Uterus (tissue), 4 donors: ENCODE measurements around the gene ARL10. TPM values are rescaled to one million over a fixed set of nuclear protein-coding genes. Genes with fewer than 3 reads are reported as not detected.
A peak's percentile ranks its signal among the peaks of the same experiment; 100 is the strongest.

Experiments
- DNase-seq, 2 donors: peaks; one replicate each; pipeline ENCODE4 v3.0.0-alpha.2; 2019 to 2020
- H3K27ac ChIP-seq, 2 donors: fragments of 200-600 bp; sonication (generic); 1 replicate in 1 of 2; 2 replicates in 1 of 2; pipeline ENCODE4 v1.5.1; 2016 to 2018
- H3K27me3 ChIP-seq, 2 donors: fragments of 200-600 bp; sonication (generic); one replicate each; pipeline ENCODE4 v1.5.1; 2018 to 2019; ENCODE audit warnings: control low read depth in 1 of 2
- H3K36me3 ChIP-seq, 2 donors: fragments of 200-600 bp; sonication (generic); one replicate each; pipeline ENCODE4 v1.5.1; 2019; ENCODE audit warnings: control low read depth in 1 of 2
- H3K4me1 ChIP-seq, 2 donors: fragments of 200-600 bp; sonication (generic); one replicate each; pipeline ENCODE4 v1.5.1; 2018 to 2019; ENCODE audit warnings: control low read depth in 1 of 2
- H3K4me3 ChIP-seq, 2 donors: fragments of 200-600 bp; sonication (generic); 1 replicate in 1 of 2; 2 replicates in 1 of 2; pipeline ENCODE4 v1.5.1; 2018 to 2019; ENCODE audit warnings: mild to moderate bottlenecking in 1 of 2
- H3K9me3 ChIP-seq, 2 donors: fragments of 200-600 bp; sonication (generic); one replicate each; pipeline ENCODE4 v1.5.1; 2019; ENCODE audit warnings: control low read depth in 1 of 2
- CTCF ChIP-seq, 4 experiments: fragments of 200-600 bp in 2 of 4; fragments of 450-650 bp in 2 of 4; sonication (generic) in 2 of 4; IDR thresholded peaks; one replicate each; pipeline ENCODE4 v1.5.1; 2016 to 2019; ENCODE audit warnings: antibody characterized with exemption in 4 of 4, mild to moderate bottlenecking in 2 of 4, moderate library complexity in 1 of 4
- POLR2A ChIP-seq, 2 donors: fragments of 450-650 bp; IDR thresholded peaks; one replicate each; pipeline ENCODE4 v1.6.1; 2016; ENCODE audit warnings: antibody characterized with exemption in 2 of 2, mild to moderate bottlenecking in 1 of 2, moderate library complexity in 1 of 2
- intact Hi-C: fragments of 100-400 bp; cut with DNase I; formaldehyde crosslinking; loops from one replicate; pipeline ENCODE4 v1.15.1; 2023; ENCODE audit warnings: low total_unique reads
- total RNA-seq, 4 donors: library from RNA; depleted of rRNA in 3 of 4; stranded (reverse); fragments of >200 nt in 3 of 4; gene quantifications; one replicate each; pipeline versions ENCODE4 v1.1.0 to v1.2.4, GENCODE V29; 2014 to 2023
- donor health status: DM: yes; HTN: yes; CAD: no.

Gene ARL10
- total RNA-seq, 4 donors from 2014 or later = 4.1 to 21.2 (median 9.6) TPM

GRCh38 chr5:176414704-176415103, 49.4 kb downstream of the ARL10 start:
- TF ChIP-seq POLR2A (IDR thresholded peaks at IDR 0.05) (no peak), CTCF (IDR thresholded peaks at IDR 0.05) (no peak)
- no peak overlapping the region for H3K4me3 ChIP-seq
- intact Hi-C loops = no loop called here
- H3K27ac ChIP-seq = peak overlapping the region; percentile 80 to 94
- no peak for DNase-seq
- H3K36me3 ChIP-seq = no peaks in the 10 kb centered on the region
- no peaks in the 10 kb centered on the region for H3K27me3 ChIP-seq
- no peaks in the 10 kb centered on the region for H3K9me3 ChIP-seq
- peaks cover 3 to 10% of the 10 kb centered on the region in 2 donors for H3K4me1 ChIP-seq

GRCh38 chr5:176415240-176415951, 50.1 kb downstream of the ARL10 start:
- H3K4me1 ChIP-seq = peaks cover 3 to 10% of the 10 kb centered on the region in 2 donors
- TF ChIP-seq CTCF (IDR thresholded peaks at IDR 0.05) (no peak), POLR2A (IDR thresholded peaks at IDR 0.05) (no peak)
- no peaks in the 10 kb centered on the region for H3K9me3 ChIP-seq
- H3K4me3 ChIP-seq = peak overlapping the region; percentile 53 to 78
- no peaks in the 10 kb centered on the region for H3K27me3 ChIP-seq
- DNase-seq = no peak
- intact Hi-C loops = no loop called here
- no peaks in the 10 kb centered on the region for H3K36me3 ChIP-seq
- H3K27ac ChIP-seq = peak overlapping the region; percentile 80 to 94

GRCh38 chr5:176415952-176416924, 51.0 kb downstream of the ARL10 start, which contains the start of gene CLTB:
CLTB (minus strand) TSS chr5:176416539; CDS start chr5:176416363, 176 bp downstream.
- no peaks in the 10 kb centered on the region for H3K36me3 ChIP-seq
- no peaks in the 10 kb centered on the region for H3K27me3 ChIP-seq
- H3K4me1 ChIP-seq = peaks cover 3 to 10% of the 10 kb centered on the region in 2 donors
- H3K4me3 ChIP-seq = peak within 1 kb of the TSS; percentile 53 to 78
- no peaks in the 10 kb centered on the region for H3K9me3 ChIP-seq
- peak; percentile 53 to 97 (median 92) for TF ChIP-seq CTCF (IDR thresholded peaks at IDR 0.05)
- peak; percentile 86 to 97 for TF ChIP-seq POLR2A (IDR thresholded peaks at IDR 0.05)
- intact Hi-C loops = no loop called here
- peak; percentile 85 to 93 for DNase-seq
- H3K27ac ChIP-seq = peak within 1 kb of the TSS; percentile 80 to 94

- Histone ChIP-seq H3K27me3 (no peaks in the 10 kb centered on the region), H3K4me1 (peaks cover 3 to 10% of the 10 kb centered on the region in 2 donors), H3K9me3 (no peaks in the 10 kb centered on the region), H3K36me3 (no peaks in the 10 kb centered on the region), H3K27ac (peak overlapping the region; percentile 80 to 94), H3K4me3 (peak overlapping the region; percentile 53 to 78)
- TF ChIP-seq CTCF (IDR thresholded peaks at IDR 0.05) = no peak
- TF ChIP-seq POLR2A (IDR thresholded peaks at IDR 0.05) = no peak
- intact Hi-C loops = no loop called here
- DNase-seq = no peak
Observed at GRCh38 chr5:176416965-176417364, 51.7 kb downstream of the ARL10 start.
